Loucy (cell line): ENCODE results near the gene NOL4L.

Source experiments
- CTCF ChIP-seq: fragments of 200-600 bp; sonication (generic); conservative IDR thresholded peaks from 2 replicates; pipeline ENCODE4 v1.5.1; 2014; ENCODE audit warnings: mild to moderate bottlenecking, antibody characterized with exemption, low read length
- EZH2phosphoT487 ChIP-seq: fragments of 200-600 bp; IDR thresholded peaks from 2 replicates; pipeline ENCODE4 v1.6.1; 2018; ENCODE audit warnings: antibody characterized with exemption, mild to moderate bottlenecking, moderate library complexity, borderline replicate concordance

- TF ChIP-seq CTCF, result no peak
- TF ChIP-seq EZH2phosphoT487, result no peak
Measured at GRCh38 chr20:32609993-32610392, 24.9 kb upstream of the NOL4L start.
